GM21423 (cell line): ENCODE results near the gene UBE2QL1.

Experiments used
- ATAC-seq: cut with Tn5 transposase; IDR thresholded peaks from one replicate; pipeline ENCODE4 v1.9.1; 2021; ENCODE audit warnings: mild to moderate bottlenecking, moderate library complexity; ENCODE audit not compliant: unreplicated experiment

The UBE2QL1 gene

DNA sequence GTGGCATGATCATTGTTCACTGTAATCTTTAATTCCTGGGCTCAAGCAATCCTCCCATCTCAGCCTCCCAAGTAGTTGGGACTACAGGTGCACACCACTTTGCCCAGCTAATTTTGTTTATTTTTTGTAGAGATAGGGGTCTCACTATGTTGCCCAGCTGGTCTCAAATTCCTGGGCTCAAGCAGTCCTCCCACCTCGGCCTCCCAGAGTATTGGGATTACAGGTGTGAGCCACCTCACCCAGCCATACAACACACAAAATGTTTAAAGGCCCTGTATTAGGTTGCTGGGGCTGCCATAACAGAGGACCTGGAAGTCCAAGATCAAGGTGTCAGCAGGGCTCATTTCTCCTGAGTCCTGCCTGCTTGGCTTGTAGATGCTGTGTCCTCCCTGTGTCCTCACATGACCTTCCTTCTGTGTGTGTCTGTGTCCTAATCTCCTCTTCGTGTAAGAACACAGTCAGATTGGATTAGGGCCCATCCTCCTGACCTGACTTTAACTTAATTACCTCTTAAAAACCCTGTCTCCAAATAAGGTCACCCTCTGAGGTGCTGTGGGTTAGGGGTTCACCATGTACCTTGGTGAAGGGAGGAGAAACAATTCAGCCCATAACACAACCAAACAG, 5.4 kb downstream of the UBE2QL1 start:
- no peak for ATAC-seq

DNA sequence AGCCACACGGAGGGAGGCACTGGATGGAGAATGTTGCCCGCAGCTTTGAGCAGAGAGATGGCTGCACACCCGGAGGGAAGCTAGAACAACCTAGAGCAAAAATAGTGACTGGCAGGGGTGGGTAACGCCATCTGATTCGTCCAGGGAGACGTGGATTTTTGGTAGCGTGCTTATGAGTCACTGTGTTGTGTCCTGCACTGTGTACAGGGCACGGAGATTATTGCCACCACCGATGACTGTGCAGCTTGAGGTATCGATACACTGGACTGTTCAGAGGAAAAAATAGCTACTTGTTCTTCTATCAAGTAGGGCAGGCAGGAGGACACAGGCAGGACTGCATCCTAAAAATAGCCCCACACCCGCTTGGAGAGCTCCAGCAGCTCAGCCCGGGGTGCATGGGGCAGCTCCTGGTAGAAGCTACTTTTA, 6.0 kb downstream of the UBE2QL1 start:
- ATAC-seq = no peak

DNA sequence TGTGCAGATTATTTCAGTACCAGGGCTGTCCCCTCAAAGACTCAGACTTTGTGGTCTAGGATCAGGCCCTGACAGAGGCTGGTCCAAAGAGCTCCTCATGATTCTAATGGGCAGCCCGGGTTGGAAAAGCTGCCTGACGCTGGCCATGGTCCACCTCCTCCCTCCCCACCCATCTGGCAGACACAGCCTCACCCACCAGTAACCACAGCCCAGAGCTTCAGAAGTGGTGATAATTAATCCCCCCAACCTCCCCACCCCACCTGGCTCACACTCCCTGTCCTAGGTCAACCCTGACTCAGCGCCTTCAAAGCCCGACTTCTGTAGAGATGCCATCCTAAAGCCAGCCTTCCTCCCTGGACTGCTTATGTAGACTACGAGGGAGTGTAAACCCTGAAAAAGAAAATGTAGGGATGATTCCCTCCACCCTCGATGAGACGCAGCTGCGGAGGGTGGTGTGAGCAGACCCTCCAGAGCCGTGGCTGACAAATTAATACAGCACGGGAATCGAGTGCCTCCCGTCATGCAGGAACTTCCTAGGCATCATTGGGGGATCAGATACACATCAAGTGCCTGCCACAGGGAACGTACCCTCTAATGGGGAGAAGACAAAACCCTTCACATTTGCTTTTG, 7.0 kb downstream of the UBE2QL1 start:
- ATAC-seq = no peak

DNA sequence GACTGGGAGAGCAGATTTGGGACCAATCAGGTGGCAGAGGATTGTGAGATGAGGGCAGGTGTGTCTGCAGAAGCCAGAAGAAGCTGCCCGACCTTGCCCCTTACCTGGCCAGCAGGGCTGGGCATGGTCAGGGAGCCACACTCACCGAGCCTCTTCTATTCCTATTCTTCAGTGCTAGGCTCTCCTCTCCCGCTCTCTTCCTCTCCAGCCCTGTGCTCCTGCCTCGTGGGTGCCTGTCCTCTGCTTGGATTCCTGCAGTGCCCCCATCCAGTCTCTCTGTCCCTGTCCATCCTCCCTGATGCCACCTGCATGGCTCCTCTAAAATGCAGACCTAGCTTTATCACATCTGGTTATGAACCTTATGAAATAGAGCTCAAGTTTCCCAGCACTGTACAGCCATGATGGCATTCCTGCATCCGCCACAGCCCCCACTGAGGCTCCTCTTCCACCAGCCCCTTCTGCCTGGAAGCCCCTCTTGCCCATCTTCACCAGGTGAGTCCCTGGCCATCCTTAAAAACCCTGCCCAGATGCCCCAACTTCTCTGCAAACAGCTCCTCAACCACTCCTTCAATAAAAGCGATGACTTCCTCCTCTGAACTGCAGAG, 8.2 kb downstream of the UBE2QL1 start:
- ATAC-seq = no peak

DNA sequence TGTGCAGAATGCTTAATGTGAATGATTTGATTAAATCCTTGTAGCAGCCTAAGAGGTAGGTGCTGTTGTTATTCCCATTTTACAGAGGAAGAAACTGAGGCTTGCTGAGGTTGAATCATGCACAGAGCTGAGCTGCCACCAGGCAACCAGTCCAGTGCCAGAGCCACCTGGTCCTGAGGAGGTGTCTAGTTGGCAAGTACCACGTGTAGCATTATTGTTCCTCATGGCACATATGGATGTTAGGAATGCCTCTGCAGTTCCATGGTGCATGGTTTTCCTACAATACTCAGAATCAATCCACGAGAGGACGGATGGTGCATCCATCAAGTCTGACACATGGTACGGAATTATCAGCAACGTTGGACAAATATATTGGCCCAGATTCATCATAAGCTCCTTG, 8.9 kb downstream of the UBE2QL1 start:
- no peak for ATAC-seq

DNA sequence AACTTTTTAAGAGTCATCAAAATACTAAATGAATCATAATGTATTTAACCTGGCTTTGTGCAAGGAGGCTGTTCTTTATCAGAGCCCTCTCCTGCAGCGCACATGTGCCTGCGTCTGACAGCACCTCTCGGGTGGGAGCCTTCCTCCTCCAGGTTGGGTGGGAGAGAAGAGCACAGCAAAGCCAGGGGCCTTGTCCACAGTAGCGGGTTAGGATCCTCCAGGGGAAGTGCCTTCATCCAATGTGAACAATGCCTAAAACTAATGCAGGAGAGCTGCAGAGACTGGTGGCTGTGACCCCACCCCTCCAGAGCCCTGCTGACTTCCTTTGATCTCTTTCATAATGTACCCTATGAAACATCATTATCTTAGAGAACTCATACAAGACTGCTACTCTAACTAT, 10.2 kb downstream of the UBE2QL1 start:
- ATAC-seq = no peak

DNA sequence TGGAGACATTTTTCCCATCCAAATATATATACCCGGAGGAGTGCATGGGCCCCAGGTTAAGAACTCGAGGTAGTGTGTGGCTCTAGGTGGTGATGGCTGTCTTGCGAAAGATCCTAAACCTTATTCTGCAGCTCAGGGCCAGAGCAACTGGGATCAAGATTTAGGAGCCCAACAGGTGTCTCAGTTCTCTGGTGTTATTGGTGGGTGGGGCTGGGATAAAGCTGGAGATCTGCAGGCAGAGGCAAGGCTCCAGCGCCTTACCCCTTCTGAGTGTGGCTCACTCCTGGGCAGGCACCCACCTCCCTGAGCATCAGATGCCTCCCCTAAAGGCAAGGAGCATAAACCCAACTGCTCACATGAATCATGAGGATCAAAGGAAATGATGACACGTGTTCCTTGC, 11.2 kb downstream of the UBE2QL1 start:
- no peak for ATAC-seq

DNA sequence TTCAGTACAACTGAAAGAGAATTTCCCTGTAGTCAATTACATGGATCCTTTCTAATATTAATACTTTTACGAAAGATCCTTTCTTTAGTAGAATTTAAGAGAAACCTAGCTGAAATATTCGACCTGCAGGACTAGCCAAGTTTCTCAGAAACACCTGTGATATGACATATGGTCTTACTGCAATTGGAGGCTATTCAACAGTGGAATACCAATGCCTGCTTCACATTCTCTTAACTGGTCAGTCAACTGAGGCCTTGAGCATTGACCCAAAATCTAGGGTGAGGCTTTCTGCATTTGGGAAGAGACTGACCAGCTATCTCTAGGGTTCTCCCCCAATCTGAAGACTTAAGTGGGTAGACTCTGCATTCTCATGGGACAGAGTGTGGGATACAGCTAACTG, 12.3 kb downstream of the UBE2QL1 start:
- ATAC-seq = no peak

DNA sequence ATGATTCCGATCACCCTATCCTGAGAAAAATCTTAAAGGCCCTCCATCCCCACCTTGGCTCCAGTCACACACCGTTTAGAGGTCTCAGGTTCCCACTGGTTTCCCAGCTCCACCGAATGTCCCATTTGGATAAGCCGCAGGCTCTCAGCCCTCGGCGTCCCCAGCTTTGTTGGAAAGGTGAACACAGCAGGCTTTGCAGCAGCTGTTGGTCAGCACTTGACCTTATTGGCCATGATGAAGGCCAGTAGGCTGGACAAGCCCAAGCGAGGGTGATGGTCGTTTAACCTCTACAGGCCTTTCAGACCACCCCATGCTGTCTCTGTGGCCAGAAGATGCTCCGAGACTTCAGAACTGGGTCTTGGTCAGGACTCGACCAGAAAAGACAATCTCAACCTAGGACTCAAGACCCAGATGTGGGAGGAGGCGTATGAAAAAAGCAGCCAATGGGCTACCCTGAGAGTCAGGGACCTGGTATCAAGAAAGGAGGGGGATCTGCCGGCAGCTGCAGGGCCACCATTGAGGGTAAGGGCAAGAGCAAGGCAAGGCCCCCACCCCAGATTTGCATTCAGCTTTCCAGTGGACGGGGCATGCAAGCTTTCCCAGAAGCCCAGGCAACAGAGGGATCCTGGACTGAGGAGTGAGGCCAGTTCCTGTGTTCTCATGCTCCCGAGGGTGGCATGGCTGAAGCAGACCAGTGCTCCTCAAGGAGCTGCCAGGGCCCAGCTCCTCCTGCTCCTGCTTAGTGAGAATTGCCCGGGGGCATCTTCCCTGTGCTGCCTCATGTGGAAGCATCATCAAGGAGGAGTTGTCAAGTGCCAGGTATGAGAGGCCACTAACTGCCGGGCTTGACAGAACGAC, 13.4 kb downstream of the UBE2QL1 start:
- ATAC-seq = no peak

DNA sequence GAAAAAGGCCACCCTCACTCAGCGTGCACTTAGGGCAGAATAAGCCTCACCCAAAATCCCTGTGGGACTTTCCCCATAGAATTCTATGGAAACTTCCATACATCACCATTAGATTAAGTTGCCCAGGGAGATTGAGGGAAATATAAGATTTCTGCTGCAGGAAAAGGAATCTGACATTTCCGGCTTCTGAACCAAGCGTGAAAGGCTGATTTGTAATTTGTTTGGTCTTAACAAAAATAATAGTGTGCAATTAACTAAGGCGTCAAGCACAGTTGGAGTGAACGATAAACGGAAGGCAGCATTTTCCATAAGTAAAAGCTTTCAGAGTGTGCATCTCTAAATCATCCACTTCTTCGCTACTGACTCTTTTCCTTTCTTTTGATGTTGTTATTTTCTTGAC, 14.0 kb downstream of the UBE2QL1 start:
- no peak for ATAC-seq

DNA sequence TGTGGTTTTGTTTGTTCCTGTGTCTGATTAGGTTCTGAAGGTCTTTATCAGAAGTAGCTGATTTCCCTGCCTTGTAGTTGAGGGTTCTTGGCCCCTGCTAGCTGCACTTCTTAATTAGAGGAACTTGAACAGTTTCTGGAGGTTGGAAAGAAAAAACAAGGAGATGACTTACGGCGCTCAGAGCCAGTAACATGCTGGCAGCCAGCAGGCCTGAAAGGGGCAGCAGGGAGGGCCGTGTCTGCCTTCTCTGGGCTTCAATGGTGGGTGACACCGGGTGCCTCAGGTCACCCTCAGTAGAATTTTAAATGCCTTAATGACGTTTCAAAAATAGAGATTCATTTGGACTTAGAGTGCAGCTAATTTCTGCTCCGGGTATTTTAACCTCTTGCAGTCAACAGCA, 15.8 kb downstream of the UBE2QL1 start:
- no peak for ATAC-seq

DNA sequence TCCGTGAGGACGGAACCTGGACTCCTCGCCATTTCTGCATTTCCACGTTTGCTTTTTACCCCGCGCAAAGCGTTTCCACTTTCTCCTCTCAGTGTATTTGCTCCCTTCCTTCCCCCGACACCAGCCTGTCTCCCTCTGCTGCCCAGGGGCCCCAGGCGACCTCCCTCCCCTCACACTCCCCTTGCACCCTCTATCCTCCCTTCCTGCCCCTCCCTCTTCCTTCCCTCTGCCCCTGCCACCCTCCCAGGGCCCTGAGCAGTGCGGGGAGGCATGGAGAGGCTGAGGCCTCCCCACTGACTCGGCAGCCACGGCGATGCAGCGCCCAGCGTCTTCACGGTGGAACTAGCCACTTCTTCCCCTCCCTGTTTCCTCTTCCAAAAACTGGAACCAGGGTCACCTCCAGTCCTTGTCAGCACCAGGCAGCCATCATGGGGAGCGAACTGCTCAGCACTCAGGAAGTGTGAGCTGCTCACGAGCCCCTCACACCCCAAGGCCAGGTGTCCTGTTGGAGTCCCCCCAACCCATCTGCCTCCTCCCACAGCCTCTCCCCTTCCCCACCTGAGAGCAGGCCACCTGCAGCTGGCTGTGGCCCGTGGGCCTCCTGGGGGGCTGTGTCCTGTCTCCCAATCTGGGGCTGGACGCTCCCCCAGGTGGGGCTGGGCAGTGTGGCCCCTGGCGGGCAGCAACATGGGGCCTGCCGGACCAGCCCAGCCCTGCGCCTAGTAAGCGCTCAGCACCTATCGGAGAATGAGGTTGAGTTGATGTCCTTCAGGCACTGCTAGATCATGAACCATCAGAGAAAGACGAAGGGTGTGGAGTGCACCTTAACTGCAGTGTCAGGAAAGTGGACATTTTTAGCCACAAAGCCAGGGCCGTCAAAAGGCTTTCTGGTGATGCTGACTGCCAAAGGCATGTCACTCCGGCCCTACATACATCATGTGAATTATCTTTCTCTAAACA, 17.5 kb downstream of the UBE2QL1 start:
- ATAC-seq = no peak

DNA sequence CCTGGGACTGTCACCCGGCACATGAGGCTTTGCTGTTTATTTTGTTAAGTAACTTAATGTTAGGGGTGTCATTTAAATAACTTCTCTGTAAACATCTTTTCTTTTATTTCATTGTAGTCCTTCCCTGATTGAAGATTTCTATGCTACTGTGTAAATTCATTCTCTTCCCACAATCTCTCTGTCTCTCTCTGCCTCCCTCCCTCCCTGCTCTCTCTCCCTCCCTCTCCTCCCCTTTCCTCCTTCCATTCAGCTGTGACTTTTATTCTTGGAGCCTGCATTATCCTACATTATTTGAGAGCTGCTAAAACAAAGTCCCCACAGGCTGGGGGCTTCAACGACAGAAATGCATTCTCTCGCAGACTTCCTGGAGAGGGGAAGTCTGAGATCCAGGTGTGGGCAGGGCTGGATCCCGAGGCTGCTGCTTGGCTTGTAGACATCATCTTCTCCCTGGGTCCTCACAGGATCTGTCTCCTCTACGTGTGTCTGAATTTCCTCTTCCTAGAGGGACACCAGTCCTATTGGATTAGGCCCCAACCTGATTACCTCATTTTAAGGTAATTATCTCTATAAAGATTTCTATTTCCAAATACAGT, 18.4 kb downstream of the UBE2QL1 start:
- ATAC-seq = no peak

DNA sequence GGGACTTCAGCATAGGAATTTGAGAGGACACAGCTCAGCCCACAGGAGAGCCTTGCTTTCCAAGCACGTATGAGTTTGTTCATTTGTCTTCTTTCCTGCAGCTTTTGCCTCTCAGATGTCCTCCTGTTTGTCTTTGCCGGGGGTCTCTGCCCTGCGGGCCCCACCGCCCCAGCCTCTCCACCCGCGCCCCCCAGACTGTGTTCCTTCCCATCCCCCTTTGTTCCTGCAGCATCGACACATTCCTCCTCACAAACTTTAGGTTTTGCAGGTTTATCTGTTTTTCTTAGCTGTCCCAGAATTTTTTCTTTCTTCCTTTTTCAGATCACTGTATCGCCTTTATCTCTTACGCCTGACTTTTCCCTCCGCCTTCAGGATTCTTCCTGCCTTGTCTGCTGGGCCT, 18.9 kb downstream of the UBE2QL1 start:
- ATAC-seq = no peak

DNA sequence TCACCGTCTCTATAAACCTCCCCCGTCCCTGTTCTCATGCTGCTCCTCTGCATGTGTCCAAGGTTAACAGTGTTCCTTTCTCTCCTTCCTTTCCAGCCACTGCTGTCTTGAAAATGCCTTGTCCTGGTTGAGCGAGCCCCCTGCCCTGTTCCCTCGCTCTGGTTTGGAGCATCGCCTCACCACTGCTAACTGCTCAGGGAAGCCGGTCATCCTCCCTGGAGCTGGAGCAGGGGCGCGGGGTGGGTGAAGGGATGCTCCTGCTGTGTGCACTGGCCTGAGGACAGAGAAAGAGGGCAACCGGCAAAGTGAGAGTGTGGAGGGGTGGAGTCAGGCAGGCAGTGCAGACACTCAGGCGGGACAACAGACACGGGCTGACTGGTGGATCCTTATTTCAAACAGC, 19.4 kb downstream of the UBE2QL1 start:
- ATAC-seq = no peak

DNA sequence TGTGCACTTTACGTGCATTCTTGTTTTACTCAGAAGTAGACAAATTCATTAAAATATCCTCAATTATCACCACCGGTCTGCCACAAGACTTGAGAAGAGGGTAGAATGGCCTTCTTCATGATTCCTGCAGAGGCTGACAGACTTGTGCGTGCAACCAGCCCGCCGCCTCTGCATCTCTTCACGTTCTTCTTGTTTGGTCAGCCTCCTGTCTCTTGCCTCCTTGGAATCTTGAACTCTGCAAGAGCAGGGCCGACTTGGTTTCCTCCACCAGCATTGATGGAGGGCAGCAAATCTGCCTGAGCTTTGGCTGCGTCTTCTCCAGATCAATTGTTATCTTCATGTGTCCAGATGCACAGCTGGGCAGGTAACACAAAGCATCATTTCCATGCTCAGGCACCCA, 20.2 kb downstream of the UBE2QL1 start:
- ATAC-seq = no peak

DNA sequence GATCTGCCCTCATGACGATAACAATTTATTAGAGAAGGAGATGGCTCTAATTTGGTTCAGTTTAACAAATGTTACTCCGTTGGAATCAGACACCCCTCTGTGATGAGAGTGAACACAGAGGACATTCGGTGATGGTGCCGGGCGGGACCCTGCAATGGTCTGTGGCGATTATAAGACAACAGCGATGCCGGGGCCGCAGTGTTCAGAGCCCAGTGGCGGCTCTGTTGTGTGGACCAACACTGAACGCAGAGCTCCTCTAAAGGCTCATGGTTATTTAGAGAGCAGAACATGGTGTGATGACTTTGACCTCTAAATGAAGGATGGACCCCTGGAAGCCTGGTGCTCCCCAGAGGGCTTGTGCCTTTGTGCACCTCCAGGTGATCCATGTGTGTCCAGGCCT, 21.2 kb downstream of the UBE2QL1 start:
- no peak for ATAC-seq

DNA sequence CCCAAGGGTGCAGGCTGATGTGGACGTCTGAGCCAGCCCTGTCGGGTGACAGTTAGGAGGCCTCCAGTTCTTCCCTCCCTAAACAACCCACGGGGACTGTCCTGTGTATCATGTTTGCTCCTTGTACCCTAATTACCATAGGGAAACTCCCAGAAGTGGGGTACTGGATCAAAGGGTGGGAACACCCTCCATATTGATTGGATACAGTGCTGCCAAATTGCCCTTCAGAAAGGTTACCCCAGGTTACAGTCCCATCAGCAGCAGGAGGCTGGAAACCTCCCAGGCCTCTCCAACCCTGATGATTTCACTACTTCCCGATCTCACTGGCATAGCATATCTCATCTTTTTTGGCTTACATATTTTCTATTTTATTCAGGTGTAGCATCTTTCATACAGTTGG, 22.0 kb downstream of the UBE2QL1 start:
- no peak for ATAC-seq

DNA sequence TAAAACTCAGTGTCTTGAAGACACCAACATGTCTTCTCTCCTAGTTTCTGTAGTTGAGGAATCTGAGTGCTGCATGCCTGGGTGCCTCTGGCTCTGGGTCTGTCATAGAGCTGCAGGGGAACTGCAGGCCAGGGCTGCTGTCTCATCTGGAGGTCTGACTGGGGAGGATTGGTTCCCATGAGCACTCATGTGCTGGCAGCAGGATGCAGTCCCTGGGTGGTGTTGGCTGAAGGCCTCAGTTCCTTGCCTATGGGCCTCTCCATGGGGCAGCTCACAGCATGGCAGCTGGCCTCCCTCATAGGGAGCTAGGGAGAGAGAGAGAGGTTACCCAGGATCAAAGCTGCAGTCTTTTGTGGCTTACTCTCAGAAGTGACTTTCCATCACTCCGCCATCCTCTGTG, 22.6 kb downstream of the UBE2QL1 start:
- ATAC-seq = no peak

DNA sequence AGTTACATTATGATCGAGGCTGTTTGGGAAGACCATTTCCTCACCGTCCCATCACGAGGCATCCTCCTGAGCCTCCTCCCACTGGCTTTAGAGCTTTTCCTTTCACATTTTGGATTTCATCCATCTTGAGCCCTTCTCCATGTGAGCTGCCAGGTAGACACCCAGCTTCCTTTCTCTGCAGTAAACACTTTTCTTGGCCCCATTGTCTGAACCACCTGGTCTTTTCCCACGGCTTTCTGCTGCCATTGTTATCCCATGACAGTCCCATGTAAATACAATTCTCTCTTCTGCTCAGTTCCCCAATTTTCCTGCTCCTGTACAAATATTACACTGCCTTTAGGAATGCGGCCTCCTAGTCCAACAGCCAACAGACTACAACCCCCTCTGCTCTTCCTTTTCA, 24.1 kb downstream of the UBE2QL1 start:
- no peak for ATAC-seq
